ENCODE data around the gene RARS2.

The RARS2 gene

GRCh38 chr6:87472525-87473418, 117.0 kb downstream of the RARS2 start, which contains the start of gene SLC35A1:
Gene SLC35A1, plus strand, starts transcription at chr6:87472974. Its CDS starts 30 bp downstream, at chr6:87473004.
- 0 out of 2 replicates have a peak, but pooled peaks cover under 1% of the 10 kb centered on the region for H3K36me3 ChIP-seq (replicated peaks)
- H3K27me3 ChIP-seq (ENCODE audit: low read depth), result peaks cover 3% of the 10 kb centered on the region
- in situ Hi-C loops (cut with MboI; ENCODE audit: low sequenced_read_pairs), result no loop called here
- peaks cover 5% of the 10 kb centered on the region for H3K4me1 ChIP-seq
- peak within 1 kb of the TSS; percentile 97 for H3K4me3 ChIP-seq
- no peaks in the 10 kb centered on the region for H3K9me3 ChIP-seq
- DNase-seq (ENCODE audit: low spot score in 2 of 2), result peak; percentile 78 to 89

GRCh38 chr6:87465051-87465450, 124.7 kb downstream of the RARS2 start:
- Histone ChIP-seq H3K27me3 (ENCODE audit: low read depth) (peaks cover 9% of the 10 kb centered on the region), H3K4me3 (no peak overlapping the region), H3K9me3 (no peaks in the 10 kb centered on the region), H3K36me3 (replicated peaks) (no peaks in the 10 kb centered on the region), H3K4me1 (no peaks in the 10 kb centered on the region)
- in situ Hi-C loops (cut with MboI; ENCODE audit: low sequenced_read_pairs), result no loop called here
- DNase-seq (ENCODE audit: low spot score in 2 of 2), result no peak

Data from HAP-1 (cell line).